Posterior vena cava (tissue), 2 donors: Measurements from ENCODE around the gene CDK5RAP2. TPM values are rescaled to one million over a fixed set of nuclear protein-coding genes. Genes with fewer than 3 reads are reported as not detected.

Experiments used
- DNase-seq: peaks from one replicate; pipeline ENCODE4 v3.0.0-alpha.2; 2020; ENCODE audit warnings: low spot score
- intact Hi-C, 2 donors: fragments of 100-400 bp; cut with DNase I; formaldehyde crosslinking; loops; one replicate each; pipeline versions ENCODE4 v1.14.1 to v1.14.2; 2022 to 2023
- total RNA-seq, 2 donors: library from RNA; stranded (reverse); fragmentation: NEBNext Ultra II Directional; extraction: Animal tissue kit (Norgen Biotek cat#: 25700); gene quantifications; one replicate each; pipeline ENCODE4 v1.2.1, GENCODE V29; 2021
- donor health status: DM: yes; HTN: yes; CAD: no.
- donor health status: DM: yes; HTN: yes; CAD: no.

The CDK5RAP2 gene
- total RNA-seq, 2 donors from 2014 or later: 47.2 to 50.2 TPM

GRCh38 chr9:120593955-120594277 lies 13.9 kb upstream of the CDK5RAP2 start:
- no peak for DNase-seq
- intact Hi-C loops: loop anchor here in 1 of 2 donors (5.0 kb wide), 1 partner anchor 1283 kb away; no protein-coding TSS in a partner anchor

- no peak for DNase-seq
- intact Hi-C loops: loop anchor here in 1 of 2 donors (5.0 kb wide), 1 partner anchor 1284 kb away; no protein-coding TSS in a partner anchor
Observed at GRCh38 chr9:120593250-120593954, 13.4 kb upstream of the CDK5RAP2 start.

- intact Hi-C loops: loop anchor here in 1 of 2 donors (5.0 kb wide), 1 partner anchor 1285 kb away; no protein-coding TSS in a partner anchor
- no peak for DNase-seq
Observed at GRCh38 chr9:120592210-120592609, 12.2 kb upstream of the CDK5RAP2 start.

- intact Hi-C loops: no loop called here
- DNase-seq: no peak
Observed at GRCh38 chr9:120587328-120587727, 7.4 kb upstream of the CDK5RAP2 start.

GRCh38 chr9:120583958-120584369 lies 4.0 kb upstream of the CDK5RAP2 start:
- no peak for DNase-seq
- intact Hi-C loops: no loop called here

GRCh38 chr9:120579139-120580050 lies 572 bp downstream of the CDK5RAP2 start:
- no peak for DNase-seq
- intact Hi-C loops: no loop called here

GRCh38 chr9:120574473-120574872 lies 5.5 kb downstream of the CDK5RAP2 start:
- intact Hi-C loops: no loop called here

GRCh38 chr9:120572472-120572871 lies 7.5 kb downstream of the CDK5RAP2 start:
- intact Hi-C loops: no loop called here
- no peak for DNase-seq

More at GRCh38 chr9:120574473-120574872, 5.5 kb downstream of the CDK5RAP2 start:
- DNase-seq: no peak

GRCh38 chr9:120571443-120572257 lies 8.3 kb downstream of the CDK5RAP2 start:
- no peak for DNase-seq
- intact Hi-C loops: no loop called here

- DNase-seq: no peak
- intact Hi-C loops: no loop called here
Observed at GRCh38 chr9:120570296-120570695, 9.7 kb downstream of the CDK5RAP2 start.

- DNase-seq: no peak
- intact Hi-C loops: no loop called here
Observed at GRCh38 chr9:120569556-120569955, 10.4 kb downstream of the CDK5RAP2 start.

- no peak for DNase-seq
- intact Hi-C loops: no loop called here
Observed at GRCh38 chr9:120568816-120569215, 11.2 kb downstream of the CDK5RAP2 start.

- intact Hi-C loops: no loop called here
- DNase-seq: no peak
Observed at GRCh38 chr9:120567874-120568273, 12.1 kb downstream of the CDK5RAP2 start.

- DNase-seq: no peak
- intact Hi-C loops: no loop called here
Observed at GRCh38 chr9:120567081-120567480, 12.9 kb downstream of the CDK5RAP2 start.

GRCh38 chr9:120564589-120564988 lies 15.4 kb downstream of the CDK5RAP2 start:
- DNase-seq: no peak
- intact Hi-C loops: no loop called here

- DNase-seq: no peak
- intact Hi-C loops: no loop called here
Observed at GRCh38 chr9:120562861-120563443, 17.0 kb downstream of the CDK5RAP2 start.

GRCh38 chr9:120561709-120562108 lies 18.3 kb downstream of the CDK5RAP2 start:
- intact Hi-C loops: no loop called here

GRCh38 chr9:120559546-120559945 lies 20.4 kb downstream of the CDK5RAP2 start:
- no peak for DNase-seq
- intact Hi-C loops: no loop called here

More at GRCh38 chr9:120561709-120562108, 18.3 kb downstream of the CDK5RAP2 start:
- no peak for DNase-seq

GRCh38 chr9:120558454-120558853 lies 21.5 kb downstream of the CDK5RAP2 start:
- intact Hi-C loops: no loop called here

More at GRCh38 chr9:120558454-120558853, 21.5 kb downstream of the CDK5RAP2 start:
- DNase-seq: no peak
